Keratinocyte (primary cell): ENCODE data around the gene MRPL34.
"Not testable (repeated sequence)": the region's sequence is repeated elsewhere in the genome, so short reads cannot be mapped to it uniquely, and the experiment has no call there.

ENCODE experiments used
- CTCF ChIP-seq, 3 experiments: IDR thresholded peaks in 1 of 3; conservative IDR thresholded peaks in 1 of 3; optimal IDR thresholded peaks in 1 of 3; 2 replicates in 2 of 3; 3 replicates in 1 of 3; pipeline versions ENCODE3 to v1.5.1; 2011; ENCODE audit warnings: low read length in 3 of 3, mild to moderate bottlenecking in 3 of 3, moderate library complexity in 2 of 3, control low read depth in 1 of 3, inconsistent platforms in 1 of 3; ENCODE audit not compliant: insufficient read depth in 2 of 3; ENCODE audit errors: extremely low read depth in 1 of 3
- EZH2 ChIP-seq: IDR thresholded peaks from one replicate; pipeline ENCODE4 v1.6.1; 2012; ENCODE audit warnings: inconsistent platforms, mild to moderate bottlenecking, low read length, moderate library complexity

- not testable (repeated sequence) for TF ChIP-seq CTCF (optimal IDR thresholded peaks at IDR 0.05 in 1 of 3, IDR thresholded peaks at IDR 0.05 in 1 of 3, conservative IDR thresholded peaks at IDR 0.05 in 1 of 3; ENCODE audit: extremely low read depth in 1 of 3, insufficient read depth in 2 of 3, low read length in 3 of 3); EZH2
Measured at GRCh38 chr19:17274892-17275291, 30.8 kb upstream of the MRPL34 start.
